DOHH2 (cell line): ENCODE data around the gene GMPR2.
A peak's percentile ranks its signal among the peaks of the same experiment; 100 is the strongest.

Experiments
- H3F3A ChIP-seq: fragments of 200-600 bp; sonication (generic), shearing (Covaris generic); 2 replicates; pipeline ENCODE4 v1.6.0; 2016; ENCODE audit warnings: antibody characterized with exemption, mild to moderate bottlenecking; ENCODE audit not compliant: control insufficient read depth, insufficient read depth
- H3K27ac ChIP-seq: fragments of 200-600 bp; sonication (generic); 2 replicates; pipeline ENCODE4 v1.5.1; 2014; ENCODE audit warnings: low read depth, mild to moderate bottlenecking, low read length, moderate library complexity
- H3K27me3 ChIP-seq: fragments of 200-600 bp; sonication (generic); 2 replicates; pipeline ENCODE4 v1.6.1; 2014; ENCODE audit warnings: mild to moderate bottlenecking, low read length, mixed read lengths; ENCODE audit not compliant: control insufficient read depth
- H3K36me3 ChIP-seq: fragments of 200-600 bp; sonication (generic); 2 replicates; pipeline ENCODE4 v1.6.1; 2014; ENCODE audit warnings: mild to moderate bottlenecking, low read length, moderate library complexity, mixed read lengths; ENCODE audit not compliant: control insufficient read depth
- H3K4me1 ChIP-seq: fragments of 200-600 bp; sonication (generic); 2 replicates; pipeline ENCODE4 v1.6.1; 2014; ENCODE audit warnings: mild to moderate bottlenecking, low read length, mixed read lengths; ENCODE audit not compliant: control insufficient read depth
- H3K4me2 ChIP-seq: fragments of 200-600 bp; sonication (generic); 2 replicates; pipeline ENCODE4 v1.6.0; 2014; ENCODE audit warnings: mild to moderate bottlenecking, low read length, moderate library complexity
- H3K4me3 ChIP-seq: fragments of 200-600 bp; sonication (generic); 2 replicates; pipeline ENCODE4 v1.5.1; 2014; ENCODE audit warnings: mild to moderate bottlenecking, low read length, mixed read lengths
- H3K79me2 ChIP-seq: fragments of 200-600 bp; sonication (generic); 2 replicates; pipeline ENCODE4 v1.6.1; 2014; ENCODE audit warnings: mild to moderate bottlenecking, low read length, mixed read lengths; ENCODE audit not compliant: control insufficient read depth
- H3K9me2 ChIP-seq: fragments of 200-600 bp; sonication (generic); replicated peaks from 2 replicates; pipeline ENCODE4 v1.6.1; 2014; ENCODE audit warnings: mild to moderate bottlenecking, low read length, mixed read lengths; ENCODE audit not compliant: control insufficient read depth
- H3K9me3 ChIP-seq: fragments of 200-600 bp; sonication (generic); 2 replicates; pipeline ENCODE4 v1.6.1; 2014; ENCODE audit warnings: antibody characterized with exemption, low read length, mixed read lengths; ENCODE audit not compliant: control insufficient read depth, insufficient read depth
- H4K20me1 ChIP-seq: fragments of 200-600 bp; sonication (generic); 2 replicates; pipeline ENCODE4 v1.6.0; 2014; ENCODE audit warnings: low read depth, mild to moderate bottlenecking, antibody characterized with exemption, low read length, moderate library complexity; ENCODE audit not compliant: control insufficient read depth, insufficient read depth
- EZH2phosphoT487 ChIP-seq: fragments of 200-600 bp; sonication (generic); IDR thresholded peaks from 2 replicates; pipeline ENCODE4 v1.6.1; 2017; ENCODE audit warnings: borderline replicate concordance, mild to moderate bottlenecking, antibody characterized with exemption, low read length, moderate library complexity, mixed read lengths
- TF ChIP-seq, protein P1 (sequence below): fragments of 200-600 bp; sonication (generic); IDR thresholded peaks from one replicate; pipeline ENCODE4 v1.5.1; 2014; ENCODE audit warnings: antibody characterized with exemption, mild to moderate bottlenecking, low read depth, low read length; ENCODE audit not compliant: poor library complexity, severe bottlenecking

Gene GMPR2

DNA sequence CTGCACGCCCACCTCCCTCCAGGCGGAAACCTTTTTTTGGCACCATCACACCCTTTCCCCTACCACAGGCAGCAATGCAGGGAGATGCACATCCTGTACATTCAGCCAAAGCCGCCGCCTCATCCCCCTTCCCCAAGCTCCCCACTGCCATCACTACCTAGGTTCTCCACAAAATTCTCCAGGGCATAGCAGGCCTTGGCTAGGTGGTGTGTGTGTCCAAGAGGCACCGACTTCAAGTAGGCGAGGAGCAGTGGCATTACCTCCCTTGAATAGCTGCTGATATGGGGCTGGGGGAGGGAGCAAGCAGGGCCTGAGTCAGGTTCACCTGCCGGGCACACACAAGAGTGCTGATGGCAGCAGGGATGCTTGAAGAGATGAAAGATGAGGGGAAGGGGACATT is 47.7 kb upstream of the GMPR2 start:
- H3F3A ChIP-seq, result peaks cover 10% of the 10 kb centered on the region
- H3K4me1 ChIP-seq, result peaks cover 21% of the 10 kb centered on the region
- no peak overlapping the region for H3K4me2 ChIP-seq
- H3K4me3 ChIP-seq, result no peak overlapping the region
- H4K20me1 ChIP-seq, result no peaks in the 10 kb centered on the region
- H3K27me3 ChIP-seq, result no peaks in the 10 kb centered on the region
- no peak overlapping the region for H3K27ac ChIP-seq
- H3K79me2 ChIP-seq, result peaks cover 22% of the 10 kb centered on the region
- TF ChIP-seq EZH2phosphoT487, result no peak
- TF ChIP-seq, protein P1, sequence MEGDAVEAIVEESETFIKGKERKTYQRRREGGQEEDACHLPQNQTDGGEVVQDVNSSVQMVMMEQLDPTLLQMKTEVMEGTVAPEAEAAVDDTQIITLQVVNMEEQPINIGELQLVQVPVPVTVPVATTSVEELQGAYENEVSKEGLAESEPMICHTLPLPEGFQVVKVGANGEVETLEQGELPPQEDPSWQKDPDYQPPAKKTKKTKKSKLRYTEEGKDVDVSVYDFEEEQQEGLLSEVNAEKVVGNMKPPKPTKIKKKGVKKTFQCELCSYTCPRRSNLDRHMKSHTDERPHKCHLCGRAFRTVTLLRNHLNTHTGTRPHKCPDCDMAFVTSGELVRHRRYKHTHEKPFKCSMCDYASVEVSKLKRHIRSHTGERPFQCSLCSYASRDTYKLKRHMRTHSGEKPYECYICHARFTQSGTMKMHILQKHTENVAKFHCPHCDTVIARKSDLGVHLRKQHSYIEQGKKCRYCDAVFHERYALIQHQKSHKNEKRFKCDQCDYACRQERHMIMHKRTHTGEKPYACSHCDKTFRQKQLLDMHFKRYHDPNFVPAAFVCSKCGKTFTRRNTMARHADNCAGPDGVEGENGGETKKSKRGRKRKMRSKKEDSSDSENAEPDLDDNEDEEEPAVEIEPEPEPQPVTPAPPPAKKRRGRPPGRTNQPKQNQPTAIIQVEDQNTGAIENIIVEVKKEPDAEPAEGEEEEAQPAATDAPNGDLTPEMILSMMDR, result no peak
- no peaks in the 10 kb centered on the region for H3K9me2 ChIP-seq
- H3K9me3 ChIP-seq, result no peaks in the 10 kb centered on the region
- H3K36me3 ChIP-seq, result peaks cover 81% of the 10 kb centered on the region

DNA sequence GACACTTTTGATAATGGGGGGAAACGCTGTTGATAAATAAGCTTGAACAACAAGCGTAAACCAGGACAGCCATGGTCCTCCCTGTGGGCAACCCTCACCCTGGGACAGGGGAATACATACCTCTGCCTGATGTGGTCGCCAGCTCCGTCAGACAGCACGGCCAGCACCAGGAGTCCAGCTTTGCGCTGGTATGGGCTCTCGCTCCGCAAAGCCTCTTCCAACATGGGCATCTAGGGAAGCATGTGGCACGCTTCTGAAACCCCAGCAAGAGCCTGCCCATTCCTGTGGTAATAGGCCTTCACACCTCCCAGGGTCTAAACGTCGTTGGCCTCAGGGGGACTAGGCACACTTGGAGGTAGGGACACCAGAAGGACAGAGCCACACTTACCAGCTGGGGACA is 47.0 kb upstream of the GMPR2 start:
- Histone ChIP-seq H3K27ac (no peak overlapping the region), H3K27me3 (no peaks in the 10 kb centered on the region), H3K79me2 (peaks cover 22% of the 10 kb centered on the region), H3K4me1 (peaks cover 21% of the 10 kb centered on the region), H3K9me3 (no peaks in the 10 kb centered on the region), H3K9me2 (no peaks in the 10 kb centered on the region), H3F3A (peaks cover 11% of the 10 kb centered on the region), H4K20me1 (no peaks in the 10 kb centered on the region), H3K4me3 (no peak overlapping the region), H3K4me2 (no peak overlapping the region), H3K36me3 (peaks cover 79% of the 10 kb centered on the region)
- TF ChIP-seq, protein P1, result no peak
- no peak for TF ChIP-seq EZH2phosphoT487

DNA sequence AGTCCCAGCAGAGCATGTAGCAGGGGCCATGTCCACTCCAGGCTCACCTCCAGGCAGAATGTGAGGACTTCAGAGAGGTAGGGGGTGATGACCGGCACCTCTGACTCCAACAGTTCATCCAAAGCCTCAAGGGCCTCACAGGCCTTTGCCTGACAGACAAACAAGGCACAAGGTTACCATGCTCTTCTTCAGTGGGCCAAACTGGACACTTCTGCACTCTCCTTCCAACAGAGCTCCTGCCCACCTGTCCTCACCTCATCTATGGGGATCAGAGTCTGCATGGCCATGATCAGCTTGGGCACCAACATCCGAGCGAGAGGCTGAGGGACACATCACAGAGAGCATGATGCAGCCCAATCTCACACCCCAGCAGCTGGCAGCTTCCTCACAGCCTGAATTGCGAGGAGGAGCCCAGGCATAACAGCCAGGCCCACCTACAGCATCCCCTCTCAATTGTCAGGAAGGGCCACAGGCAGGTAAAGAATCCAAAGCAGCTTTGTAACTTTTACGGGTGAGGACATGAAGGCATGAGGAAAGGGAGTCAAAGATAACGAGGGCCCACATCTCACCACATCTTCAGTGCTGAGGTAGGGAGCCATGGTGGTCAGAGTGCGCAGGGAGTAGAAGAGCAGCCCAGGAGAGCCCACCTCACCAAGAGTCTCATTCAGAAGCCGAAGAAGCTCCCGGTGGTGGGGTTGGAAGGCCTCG is 45.7 kb upstream of the GMPR2 start:
- H3K79me2 ChIP-seq, result peaks cover 22% of the 10 kb centered on the region
- H3K4me2 ChIP-seq, result peak overlapping the region; percentile 90
- H3K4me3 ChIP-seq, result peak overlapping the region; percentile 80; the same call in 1 of the 2 replicates
- no peak for TF ChIP-seq EZH2phosphoT487
- TF ChIP-seq, protein P1, result no peak
- H3K36me3 ChIP-seq, result peaks cover 75% of the 10 kb centered on the region
- H3K9me3 ChIP-seq, result no peaks in the 10 kb centered on the region
- peaks cover 21% of the 10 kb centered on the region for H3K4me1 ChIP-seq
- peaks cover 13% of the 10 kb centered on the region for H3F3A ChIP-seq
- H4K20me1 ChIP-seq, result no peaks in the 10 kb centered on the region
- no peak overlapping the region for H3K27ac ChIP-seq
- H3K9me2 ChIP-seq, result no peaks in the 10 kb centered on the region
- H3K27me3 ChIP-seq, result no peaks in the 10 kb centered on the region
